HepG2 (cell line): ENCODE data around the gene NFKB2. TPM values are rescaled to one million over a fixed set of nuclear protein-coding genes. Genes with fewer than 3 reads are reported as not detected.

Source experiments
- ADNP ChIP-seq: sonication (generic); formaldehyde crosslinking; IDR thresholded peaks from 2 replicates; pipeline ENCODE4 v1.4.0; 2020; ENCODE audit warnings: missing genetic modification reagents
- FLYWCH1 ChIP-seq: sonication (generic); formaldehyde crosslinking; IDR thresholded peaks from 2 replicates; pipeline ENCODE4 v1.8.1; 2023; ENCODE audit warnings: mild to moderate bottlenecking, missing genetic modification reagents
- GATAD1 ChIP-seq: IDR thresholded peaks from 2 replicates; pipeline ENCODE4 v1.6.1; 2016; ENCODE audit warnings: missing genetic modification reagents, missing compliant biosample characterization
- HOXA3 ChIP-seq: sonication (generic); formaldehyde crosslinking; IDR thresholded peaks from 2 replicates; pipeline ENCODE4 v1.5.0; 2020; ENCODE audit warnings: missing genetic modification reagents
- KAT7 ChIP-seq: IDR thresholded peaks from 2 replicates; pipeline ENCODE4 v1.6.1; 2018; ENCODE audit warnings: borderline replicate concordance, missing compliant biosample characterization
- MEIS1 ChIP-seq: sonication (generic); formaldehyde crosslinking; IDR thresholded peaks from 2 replicates; pipeline ENCODE4 v1.9.0; 2021; ENCODE audit warnings: mild to moderate bottlenecking, missing genetic modification reagents, moderate library complexity, borderline replicate concordance
- NCOA2 ChIP-seq: sonication (generic); formaldehyde crosslinking; IDR thresholded peaks from 2 replicates; pipeline ENCODE4 v1.8.0; 2022; ENCODE audit warnings: inconsistent platforms
- PHB2 ChIP-seq: fragments of 450-650 bp; IDR thresholded peaks from 2 replicates; pipeline ENCODE4 v1.6.1; 2018; ENCODE audit not compliant: partially characterized antibody
- SALL1 ChIP-seq: sonication (generic); formaldehyde crosslinking; IDR thresholded peaks from 2 replicates; pipeline ENCODE4 v1.8.0; 2022; ENCODE audit warnings: mild to moderate bottlenecking, missing genetic modification reagents
- SOX5 ChIP-seq: IDR thresholded peaks from 2 replicates; pipeline ENCODE4 v1.6.1; 2016; ENCODE audit warnings: borderline replicate concordance
- WIZ ChIP-seq: sonication (generic); formaldehyde crosslinking; IDR thresholded peaks from 2 replicates; pipeline ENCODE4 v1.5.1; 2020; ENCODE audit warnings: mild to moderate bottlenecking, missing genetic modification reagents
- YY1 ChIP-seq: IDR thresholded peaks from 2 replicates; pipeline ENCODE4 v1.6.1; 2011; ENCODE audit warnings: low read length, low read depth, moderate library complexity, mild to moderate bottlenecking; ENCODE audit not compliant: insufficient read depth, insufficient replicate concordance
- ZNF337 ChIP-seq: sonication (generic); formaldehyde crosslinking; IDR thresholded peaks from 2 replicates; pipeline ENCODE4 v1.5.1; 2020; ENCODE audit warnings: missing genetic modification reagents, low read depth, mild to moderate bottlenecking, borderline replicate concordance
- ZNF34 ChIP-seq: sonication (generic); formaldehyde crosslinking; IDR thresholded peaks from 2 replicates; pipeline ENCODE4 v1.4.0; 2020; ENCODE audit warnings: mild to moderate bottlenecking, missing genetic modification reagents, borderline replicate concordance
- ZNF569 ChIP-seq: sonication (generic); formaldehyde crosslinking; IDR thresholded peaks from 2 replicates; pipeline ENCODE4 v1.5.0; 2020; ENCODE audit warnings: mild to moderate bottlenecking, missing genetic modification reagents, moderate library complexity, borderline replicate concordance
- ZNF619 ChIP-seq: sonication (generic); formaldehyde crosslinking; IDR thresholded peaks from 2 replicates; pipeline ENCODE4 v1.4.0; 2020; ENCODE audit warnings: mild to moderate bottlenecking, missing genetic modification reagents
- ZNF766 ChIP-seq: sonication (generic); formaldehyde crosslinking; IDR thresholded peaks from 2 replicates; pipeline ENCODE4 v1.5.0; 2020; ENCODE audit warnings: missing genetic modification reagents, borderline replicate concordance
- ZNF782 ChIP-seq: sonication (generic); formaldehyde crosslinking; IDR thresholded peaks from 2 replicates; pipeline ENCODE4 v1.4.0; 2020; ENCODE audit warnings: missing genetic modification reagents, mild to moderate bottlenecking, borderline replicate concordance
- ZSCAN21 ChIP-seq: sonication (generic); formaldehyde crosslinking; IDR thresholded peaks from 2 replicates; pipeline ENCODE4 v1.8.0; 2022; ENCODE audit warnings: mild to moderate bottlenecking, missing genetic modification reagents, moderate library complexity, borderline replicate concordance
- ZSCAN31 ChIP-seq: sonication (generic); formaldehyde crosslinking; IDR thresholded peaks from 2 replicates; pipeline ENCODE4 v1.5.0; 2020; ENCODE audit warnings: low read depth, mild to moderate bottlenecking, missing genetic modification reagents
- ZSCAN5A ChIP-seq: sonication (generic); formaldehyde crosslinking; IDR thresholded peaks from 2 replicates; pipeline ENCODE4 v1.8.0; 2022; ENCODE audit warnings: mild to moderate bottlenecking, missing genetic modification reagents, borderline replicate concordance
- polyA plus RNA-seq, 8 experiments: library from polyadenylated mRNA; depleted of rRNA in 3 of 8; stranded (reverse) in 7 of 8; unstranded in 1 of 8; fragments of >200 nt; fragmentation: Illumina TruSeq in 4 of 8; extraction: Trizol in 4 of 8; gene quantifications; 2 replicates each; pipeline versions ENCODE4 v1.2.1 to v1.2.3, GENCODE V29; 2011 to 2016; ENCODE audit warnings: low read depth in 4 of 8, missing spikeins in 1 of 8, mixed read lengths in 1 of 8; ENCODE audit not compliant: insufficient read depth in 1 of 8
- total RNA-seq, 5 experiments: library from RNA; depleted of rRNA; stranded (reverse); fragments of >200 nt; fragmentation: Illumina TruSeq; extraction: Trizol; gene quantifications; 2 replicates each; pipeline ENCODE4 v1.2.3, GENCODE V29; 2016; ENCODE audit warnings: low read depth in 1 of 5
- TF ChIP-seq, protein P1 (sequence below), 2 experiments: sonication (generic) in 1 of 2; formaldehyde crosslinking in 1 of 2; IDR thresholded peaks; 2 replicates each; pipeline versions ENCODE4 v1.4.0 to v1.6.1; 2018 to 2020; ENCODE audit warnings: missing genetic modification reagents in 2 of 2, borderline replicate concordance in 1 of 2, low read depth in 1 of 2, mild to moderate bottlenecking in 1 of 2, missing biosample characterization in 1 of 2
- TF ChIP-seq, protein P2 (sequence below): sonication (generic); formaldehyde crosslinking; IDR thresholded peaks from 2 replicates; pipeline ENCODE4 v1.4.0; 2020; ENCODE audit warnings: missing genetic modification reagents
- TF ChIP-seq, protein P3 (sequence below): sonication (generic); formaldehyde crosslinking; IDR thresholded peaks from 2 replicates; pipeline ENCODE4 v1.8.1; 2023; ENCODE audit warnings: missing genetic modification reagents, mild to moderate bottlenecking, borderline replicate concordance

NFKB2 gene
- total and polyA plus RNA-seq, 2 of the 13 experiments (the other 11 are each of a cell fraction or from before 2014, with no cell fraction given) = 7.7 to 12.5 TPM

- TF ChIP-seq SOX5 (CRISPR knock-in tag) (no peak; the same call in 1 of the 2 replicates), HOXA3 (peak; percentile 94), ZSCAN31 (CRISPR knock-in tag) (peak; percentile 76; the same call in 1 of the 2 replicates), ZNF619 (peak; percentile 79; the same call in 1 of the 2 replicates), ZNF782 (peak; percentile 82), YY1 (peak; percentile 86), ZSCAN21 (peak; percentile 89), FLYWCH1 (CRISPR knock-in tag) (no peak), NCOA2 (CRISPR knock-in tag) (peak; percentile 67), GATAD1 (peak; percentile 85), ZNF766 (CRISPR knock-in tag) (peak; percentile 83; the same call in 1 of the 2 replicates), ZSCAN5A (CRISPR knock-in tag) (no peak), ZNF34 (peak; percentile 90), SALL1 (CRISPR knock-in tag) (peak; percentile 90), MEIS1 (CRISPR knock-in tag) (peak; percentile 95), WIZ (CRISPR knock-in tag) (no peak), ZNF569 (CRISPR knock-in tag) (no peak), ADNP (CRISPR knock-in tag) (no peak), KAT7 (CRISPR knock-in tag) (peak; percentile 73; the same call in 1 of the 2 replicates), PHB2 (no peak), ZNF337 (no peak)
- TF ChIP-seq, protein P1, sequence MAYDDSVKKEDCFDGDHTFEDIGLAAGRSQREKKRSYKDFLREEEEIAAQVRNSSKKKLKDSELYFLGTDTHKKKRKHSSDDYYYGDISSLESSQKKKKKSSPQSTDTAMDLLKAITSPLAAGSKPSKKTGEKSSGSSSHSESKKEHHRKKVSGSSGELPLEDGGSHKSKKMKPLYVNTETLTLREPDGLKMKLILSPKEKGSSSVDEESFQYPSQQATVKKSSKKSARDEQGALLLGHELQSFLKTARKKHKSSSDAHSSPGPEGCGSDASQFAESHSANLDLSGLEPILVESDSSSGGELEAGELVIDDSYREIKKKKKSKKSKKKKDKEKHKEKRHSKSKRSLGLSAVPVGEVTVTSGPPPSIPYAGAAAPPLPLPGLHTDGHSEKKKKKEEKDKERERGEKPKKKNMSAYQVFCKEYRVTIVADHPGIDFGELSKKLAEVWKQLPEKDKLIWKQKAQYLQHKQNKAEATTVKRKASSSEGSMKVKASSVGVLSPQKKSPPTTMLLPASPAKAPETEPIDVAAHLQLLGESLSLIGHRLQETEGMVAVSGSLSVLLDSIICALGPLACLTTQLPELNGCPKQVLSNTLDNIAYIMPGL (CRISPR knock-in tag; IDR thresholded peaks at IDR 0.05; ENCODE audit: borderline replicate concordance in 1 of 2, low read depth in 1 of 2) = peak; percentile 97
- TF ChIP-seq, protein P2, sequence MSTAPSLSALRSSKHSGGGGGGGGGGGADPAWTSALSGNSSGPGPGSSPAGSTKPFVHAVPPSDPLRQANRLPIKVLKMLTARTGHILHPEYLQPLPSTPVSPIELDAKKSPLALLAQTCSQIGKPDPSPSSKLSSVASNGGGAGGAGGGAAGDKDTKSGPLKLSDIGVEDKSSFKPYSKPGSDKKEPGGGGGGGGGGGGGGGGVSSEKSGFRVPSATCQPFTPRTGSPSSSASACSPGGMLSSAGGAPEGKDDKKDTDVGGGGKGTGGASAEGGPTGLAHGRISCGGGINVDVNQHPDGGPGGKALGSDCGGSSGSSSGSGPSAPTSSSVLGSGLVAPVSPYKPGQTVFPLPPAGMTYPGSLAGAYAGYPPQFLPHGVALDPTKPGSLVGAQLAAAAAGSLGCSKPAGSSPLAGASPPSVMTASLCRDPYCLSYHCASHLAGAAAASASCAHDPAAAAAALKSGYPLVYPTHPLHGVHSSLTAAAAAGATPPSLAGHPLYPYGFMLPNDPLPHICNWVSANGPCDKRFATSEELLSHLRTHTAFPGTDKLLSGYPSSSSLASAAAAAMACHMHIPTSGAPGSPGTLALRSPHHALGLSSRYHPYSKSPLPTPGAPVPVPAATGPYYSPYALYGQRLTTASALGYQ (CRISPR knock-in tag) = peak; percentile 38; the same call in 1 of the 2 replicates
- TF ChIP-seq, protein P3, sequence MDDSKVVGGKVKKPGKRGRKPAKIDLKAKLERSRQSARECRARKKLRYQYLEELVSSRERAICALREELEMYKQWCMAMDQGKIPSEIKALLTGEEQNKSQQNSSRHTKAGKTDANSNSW (CRISPR knock-in tag) = no peak
These were observed 27.1 kb downstream of the NFKB2 start (continued) for GRCh38 chr10:102422545-102423129.
